PC-9 (cell line): ENCODE measurements around the gene TPRKB.
"Not testable (repeated sequence)": the region's sequence is repeated elsewhere in the genome, so short reads cannot be mapped to it uniquely, and the experiment has no call there.

Source experiments
- EZH2 ChIP-seq: fragments of 200-600 bp; sonication (generic); IDR thresholded peaks from 2 replicates; pipeline ENCODE4 v1.8.0; 2017; ENCODE audit warnings: antibody characterized with exemption, low read depth
- TF ChIP-seq, protein P1 (sequence below): fragments of 200-600 bp; sonication (generic); conservative IDR thresholded peaks from 2 replicates; pipeline ENCODE4 v1.6.1; 2017; ENCODE audit warnings: mixed run types, antibody characterized with exemption, mild to moderate bottlenecking, moderate library complexity

- TF ChIP-seq, protein P1, sequence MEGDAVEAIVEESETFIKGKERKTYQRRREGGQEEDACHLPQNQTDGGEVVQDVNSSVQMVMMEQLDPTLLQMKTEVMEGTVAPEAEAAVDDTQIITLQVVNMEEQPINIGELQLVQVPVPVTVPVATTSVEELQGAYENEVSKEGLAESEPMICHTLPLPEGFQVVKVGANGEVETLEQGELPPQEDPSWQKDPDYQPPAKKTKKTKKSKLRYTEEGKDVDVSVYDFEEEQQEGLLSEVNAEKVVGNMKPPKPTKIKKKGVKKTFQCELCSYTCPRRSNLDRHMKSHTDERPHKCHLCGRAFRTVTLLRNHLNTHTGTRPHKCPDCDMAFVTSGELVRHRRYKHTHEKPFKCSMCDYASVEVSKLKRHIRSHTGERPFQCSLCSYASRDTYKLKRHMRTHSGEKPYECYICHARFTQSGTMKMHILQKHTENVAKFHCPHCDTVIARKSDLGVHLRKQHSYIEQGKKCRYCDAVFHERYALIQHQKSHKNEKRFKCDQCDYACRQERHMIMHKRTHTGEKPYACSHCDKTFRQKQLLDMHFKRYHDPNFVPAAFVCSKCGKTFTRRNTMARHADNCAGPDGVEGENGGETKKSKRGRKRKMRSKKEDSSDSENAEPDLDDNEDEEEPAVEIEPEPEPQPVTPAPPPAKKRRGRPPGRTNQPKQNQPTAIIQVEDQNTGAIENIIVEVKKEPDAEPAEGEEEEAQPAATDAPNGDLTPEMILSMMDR = not testable (repeated sequence)
- not testable (repeated sequence) for TF ChIP-seq EZH2
These were observed 35.7 kb downstream of the TPRKB start for GRCh38 chr2:73701448-73701765.
